Measurements from ENCODE around the gene RASD2. TPM values are rescaled to one million over a fixed set of nuclear protein-coding genes. Genes with fewer than 3 reads are reported as not detected.

Gene RASD2
- total RNA-seq, 1 experiment from 2014 or later: 0.42 TPM

- Mint-ChIP-seq H3K27me3 (ENCODE audit: low read depth) (peaks cover 31% of the 10 kb centered on the region), H3K9me3 (no peaks in the 10 kb centered on the region), H3K27ac (no peak overlapping the region), H3K36me3 (ENCODE audit: insufficient read depth in 1 of 3, low read depth in 3 of 3) (no peaks in the 10 kb centered on the region), H3K4me3 (no peak overlapping the region), H3K4me1 (no peaks in the 10 kb centered on the region)
- Histone ChIP-seq H2BK12ac (ENCODE audit: insufficient read length, low read depth, low read length) (no peak overlapping the region), H2AK5ac (ENCODE audit: insufficient read length, low read length) (no peak overlapping the region), H3K23ac (ENCODE audit: insufficient read length, low read depth, low read length) (no peak overlapping the region), H3K23me2 (ENCODE audit: insufficient read length, low read depth, low read length, poor library complexity, severe bottlenecking) (no peaks in the 10 kb centered on the region), H3K4ac (ENCODE audit: low read depth, low read length) (no peak overlapping the region), H3T11ph (ENCODE audit: low read length) (no peak overlapping the region), H3K9ac (ENCODE audit: extremely low read depth, insufficient read length, low read length) (no peak overlapping the region), H4K91ac (ENCODE audit: insufficient read length, low read depth, low read length) (no peak overlapping the region), H2BK5ac (ENCODE audit: insufficient read length, low read length) (no peak overlapping the region), H3K18ac (ENCODE audit: insufficient read length, low read depth, low read length) (no peak overlapping the region), H3K4me1 (ENCODE audit: insufficient read depth, low read length) (peaks cover 2% of the 10 kb centered on the region; the same call in 1 of the 2 replicates), H2BK15ac (ENCODE audit: low read depth, low read length) (no peak overlapping the region), H3K9me3 (ENCODE audit: control insufficient read depth, low read depth, low read length) (no peaks in the 10 kb centered on the region), H3K27ac (ENCODE audit: insufficient read length, low read depth, low read length) (no peak overlapping the region), H3K27me3 (ENCODE audit: insufficient read depth, low read length) (no peaks in the 10 kb centered on the region), H3K56ac (ENCODE audit: insufficient read length, low read depth, low read length) (no peak overlapping the region), H3K79me1 (ENCODE audit: insufficient read depth, low read depth, low read length, poor library complexity, severe bottlenecking) (no peaks in the 10 kb centered on the region), H3K79me2 (ENCODE audit: insufficient read depth, low read length) (no peaks in the 10 kb centered on the region), H3K4me2 (ENCODE audit: insufficient read depth, insufficient read length, low read length) (no peak overlapping the region), H2AFZ (ENCODE audit: low read length) (no peak overlapping the region), H2BK120ac (ENCODE audit: low read depth, low read length, poor library complexity, severe bottlenecking) (no peak overlapping the region), H4K20me1 (ENCODE audit: control insufficient read depth, insufficient read depth, insufficient read length) (no peaks in the 10 kb centered on the region), H2BK20ac (ENCODE audit: low read depth, low read length, poor library complexity, severe bottlenecking) (no peak overlapping the region), H4K8ac (replicated peaks; ENCODE audit: insufficient read length, low read depth, low read length) (no peak overlapping the region), H3K14ac (ENCODE audit: insufficient read depth, low read length) (no peak overlapping the region), H4K5ac (ENCODE audit: insufficient read length, low read depth, low read length) (no peak overlapping the region)
- WGBS (ENCODE audit: extremely low coverage, insufficient read length, low lambda C conversion rate): no CpG with 5 or more reads among the region's 3 CpGs
- DNase-seq: no peak
- TF ChIP-seq CTCF (conservative IDR thresholded peaks at IDR 0.05): no peak
These were observed 37.8 kb upstream of the RASD2 start for GRCh38 chr22:35502836-35503235.
